Skeletal muscle satellite cell (primary cell): Measurements from ENCODE around the gene RASSF5.
"Not testable (repeated sequence)": the region's sequence is repeated elsewhere in the genome, so short reads cannot be mapped to it uniquely, and the experiment has no call there.

Source experiments
- H3K27me3 ChIP-seq: 2 replicates; pipeline ENCODE4 v1.7.0; 2013; ENCODE audit warnings: low read length; ENCODE audit not compliant: control insufficient read depth, insufficient read depth
- H3K36me3 ChIP-seq: 2 replicates; pipeline ENCODE4 v1.7.0; 2013; ENCODE audit warnings: mild to moderate bottlenecking, control low read depth, low read length; ENCODE audit not compliant: insufficient read depth
- H3K4me1 ChIP-seq: 2 replicates; pipeline ENCODE4 v1.7.0; 2013; ENCODE audit warnings: low read length; ENCODE audit not compliant: control insufficient read depth, insufficient read depth
- H3K4me2 ChIP-seq: 2 replicates; pipeline ENCODE4 v1.7.0; 2013; ENCODE audit warnings: mild to moderate bottlenecking, low read length
- H3K4me3 ChIP-seq: 2 replicates; pipeline ENCODE4 v1.7.0; 2013; ENCODE audit warnings: low read length
- H3K9ac ChIP-seq: 2 replicates; pipeline ENCODE4 v1.7.0; 2013; ENCODE audit warnings: mild to moderate bottlenecking, low read depth, low read length, moderate library complexity
- H3K9me3 ChIP-seq: replicated peaks from 2 replicates; pipeline ENCODE4 v1.7.0; 2013; ENCODE audit warnings: mild to moderate bottlenecking, control low read depth, low read length

RASSF5 gene

GRCh38 chr1:206606867-206607266 lies 99.5 kb downstream of the RASSF5 start:
- no peak overlapping the region for H3K4me3 ChIP-seq
- H3K36me3 ChIP-seq = peaks cover 26% of the 10 kb centered on the region
- no peaks in the 10 kb centered on the region for H3K9me3 ChIP-seq

GRCh38 chr1:206608108-206608698 lies 100.9 kb downstream of the RASSF5 start:
- Histone ChIP-seq H3K36me3 (peaks cover 14% of the 10 kb centered on the region), H3K9me3 (no peaks in the 10 kb centered on the region), H3K4me2 (no peak overlapping the region), H3K27me3 (no peaks in the 10 kb centered on the region), H3K4me1 (no peaks in the 10 kb centered on the region), H3K9ac (no peak overlapping the region), H3K4me3 (no peak overlapping the region)

More at GRCh38 chr1:206606867-206607266, 99.5 kb downstream of the RASSF5 start:
- Histone ChIP-seq H3K4me2 (no peak overlapping the region), H3K9ac (no peak overlapping the region), H3K27me3 (no peaks in the 10 kb centered on the region), H3K4me1 (no peaks in the 10 kb centered on the region)

- Histone ChIP-seq H3K36me3 (peaks cover 11% of the 10 kb centered on the region), H3K4me2 (no peak overlapping the region), H3K4me1 (no peaks in the 10 kb centered on the region), H3K4me3 (no peak overlapping the region), H3K9ac (no peak overlapping the region), H3K27me3 (no peaks in the 10 kb centered on the region), H3K9me3 (no peaks in the 10 kb centered on the region)
Observed at GRCh38 chr1:206609229-206609991, 102.1 kb downstream of the RASSF5 start.

- peak within 1 kb of the TSS; percentile 97 for H3K4me3 ChIP-seq
- H3K9ac ChIP-seq = peak within 1 kb of the TSS; percentile 95
- H3K9me3 ChIP-seq = no peaks in the 10 kb centered on the region
- peaks cover 7% of the 10 kb centered on the region for H3K36me3 ChIP-seq
- H3K4me1 ChIP-seq = no peaks in the 10 kb centered on the region
- H3K27me3 ChIP-seq = peaks cover 3% of the 10 kb centered on the region
- peak within 1 kb of the TSS; percentile 86 for H3K4me2 ChIP-seq
Observed at GRCh38 chr1:206612129-206612876, 105.0 kb downstream of the RASSF5 start, which contains the start of gene EIF2D. TSS of gene EIF2D (minus strand) at chr1:206612465. CDS start at chr1:206612342, 123 bp downstream.

- H3K4me2 ChIP-seq, H3K4me1 ChIP-seq: not testable (repeated sequence)
- peaks cover 11% of the 10 kb centered on the region for H3K27me3 ChIP-seq
Observed at GRCh38 chr1:206626396-206626795, 119.1 kb downstream of the RASSF5 start.

DNA sequence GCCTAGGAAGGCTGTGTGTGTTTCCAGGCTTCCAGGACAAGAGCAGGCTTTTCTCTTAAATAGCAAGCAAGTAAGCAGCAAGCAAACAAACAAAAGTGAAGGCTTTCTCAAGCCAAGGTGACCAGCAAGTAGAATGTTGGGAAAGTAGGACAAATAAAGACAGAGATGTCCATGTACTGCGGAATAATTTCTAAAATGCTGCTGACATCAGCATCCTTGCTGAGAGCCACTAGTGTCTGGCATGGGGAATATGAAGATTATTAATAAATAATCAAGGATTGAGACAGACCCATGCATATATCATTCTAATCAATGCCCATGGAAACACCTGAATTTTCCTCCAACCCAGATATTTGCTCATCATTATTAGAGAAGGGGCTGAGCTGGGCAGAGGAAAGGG lies 121.6 kb downstream of the RASSF5 start:
- H3K4me2 ChIP-seq = no peak overlapping the region
- no peaks in the 10 kb centered on the region for H3K36me3 ChIP-seq
- peaks cover 5% of the 10 kb centered on the region for H3K27me3 ChIP-seq
- no peaks in the 10 kb centered on the region for H3K9me3 ChIP-seq
- H3K4me3 ChIP-seq = no peak overlapping the region
- H3K4me1 ChIP-seq = peaks cover 12% of the 10 kb centered on the region
- H3K9ac ChIP-seq = no peak overlapping the region

More at GRCh38 chr1:206626396-206626795, 119.1 kb downstream of the RASSF5 start:
- not testable (repeated sequence) for H3K9me3 ChIP-seq, H3K9ac ChIP-seq, H3K36me3 ChIP-seq, H3K4me3 ChIP-seq

- no peaks in the 10 kb centered on the region for H3K9me3 ChIP-seq
- no peak overlapping the region for H3K4me2 ChIP-seq
- no peaks in the 10 kb centered on the region for H3K36me3 ChIP-seq
- H3K9ac ChIP-seq = no peak overlapping the region
- no peaks in the 10 kb centered on the region for H3K27me3 ChIP-seq
- H3K4me3 ChIP-seq = no peak overlapping the region
- H3K4me1 ChIP-seq = peaks cover 23% of the 10 kb centered on the region
Observed at GRCh38 chr1:206631085-206631509, 123.8 kb downstream of the RASSF5 start.

GRCh38 chr1:206633708-206634121 lies 126.4 kb downstream of the RASSF5 start:
- Histone ChIP-seq H3K4me2 (peak overlapping the region; percentile 95), H3K9me3 (no peaks in the 10 kb centered on the region), H3K27me3 (no peaks in the 10 kb centered on the region), H3K36me3 (no peaks in the 10 kb centered on the region), H3K4me3 (peak overlapping the region; percentile 6), H3K9ac (peak overlapping the region; percentile 88), H3K4me1 (peaks cover 34% of the 10 kb centered on the region)

DNA sequence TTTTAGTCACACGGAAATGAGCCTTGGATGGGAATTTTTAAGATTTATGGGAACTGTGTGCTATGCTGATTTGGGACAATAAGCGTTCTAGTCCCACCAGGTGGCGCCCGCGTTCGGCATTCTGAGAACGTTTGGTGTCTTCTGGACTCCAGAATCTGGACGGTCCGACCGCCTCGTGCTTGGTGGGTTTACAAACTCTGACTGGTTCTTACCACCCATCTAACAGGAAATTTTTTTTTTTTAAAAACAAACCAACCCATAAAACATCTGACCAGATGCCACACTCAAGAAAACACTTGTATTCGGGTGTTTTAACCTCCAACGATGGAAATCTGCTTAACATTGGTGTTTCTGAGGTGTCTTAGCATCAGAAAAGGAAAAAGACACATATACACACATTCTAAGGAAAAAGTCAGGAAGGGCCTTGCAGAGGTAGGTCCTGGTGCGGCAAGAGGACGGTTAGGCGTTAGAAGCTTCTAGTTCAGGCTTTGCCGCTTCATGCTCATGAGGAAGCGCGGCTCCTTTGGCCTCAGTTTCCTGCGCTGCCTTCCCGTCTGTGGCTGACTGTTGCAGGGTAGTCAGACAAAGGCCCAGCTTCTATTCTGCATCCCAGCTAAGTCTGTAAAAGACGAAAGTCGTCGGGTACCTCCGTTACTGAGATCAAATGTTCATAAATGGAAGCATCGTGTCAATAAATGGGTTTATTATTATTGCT lies 127.2 kb downstream of the RASSF5 start:
- no peaks in the 10 kb centered on the region for H3K9me3 ChIP-seq
- H3K9ac ChIP-seq = peak overlapping the region; percentile 88
- peaks cover 3% of the 10 kb centered on the region for H3K36me3 ChIP-seq
- H3K4me1 ChIP-seq = peaks cover 40% of the 10 kb centered on the region
- peak overlapping the region; percentile 98 for H3K4me3 ChIP-seq
- peak overlapping the region; percentile 95 for H3K4me2 ChIP-seq
- H3K27me3 ChIP-seq = no peaks in the 10 kb centered on the region

- no peaks in the 10 kb centered on the region for H3K27me3 ChIP-seq
- no peaks in the 10 kb centered on the region for H3K9me3 ChIP-seq
- peak within 1 kb of the TSS; percentile 95 for H3K4me2 ChIP-seq
- H3K4me3 ChIP-seq = peak within 1 kb of the TSS; percentile 98
- H3K9ac ChIP-seq = peak within 1 kb of the TSS; percentile 88
- peaks cover 41% of the 10 kb centered on the region for H3K4me1 ChIP-seq
- H3K36me3 ChIP-seq = peaks cover 5% of the 10 kb centered on the region
Observed at GRCh38 chr1:206635080-206635977, 128.0 kb downstream of the RASSF5 start, which contains the start of gene DYRK3. TSS of gene DYRK3 (plus strand) at chr1:206635536. CDS start at chr1:206635704, 168 bp downstream.
